Muscle of leg (tissue), 11 donors: ENCODE measurements around the gene MBNL3. TPM values are rescaled to one million over a fixed set of nuclear protein-coding genes. Genes with fewer than 3 reads are reported as not detected.
A peak's percentile ranks its signal among the peaks of the same experiment; 100 is the strongest.

Experiments used
- DNase-seq: peaks from one replicate; pipeline ENCODE4 v3.0.0; 2013
- H3K27ac ChIP-seq: one replicate; pipeline ENCODE4 v1.5.1; 2013; ENCODE audit warnings: mild to moderate bottlenecking, low read length, control low read depth
- H3K27me3 ChIP-seq: one replicate; pipeline ENCODE4 v1.6.1; 2013; ENCODE audit warnings: low read length; ENCODE audit not compliant: control insufficient read depth, insufficient read depth
- H3K36me3 ChIP-seq: one replicate; pipeline ENCODE4 v1.6.1; 2013; ENCODE audit warnings: low read length; ENCODE audit not compliant: control insufficient read depth, insufficient read depth
- H3K4me1 ChIP-seq: one replicate; pipeline ENCODE4 v1.6.1; 2013; ENCODE audit warnings: low read length; ENCODE audit not compliant: control insufficient read depth, insufficient read depth
- H3K4me3 ChIP-seq: one replicate; pipeline ENCODE4 v1.5.1; 2013; ENCODE audit warnings: low read length, control low read depth
- H3K9me3 ChIP-seq: replicated peaks from 2 replicates; pipeline ENCODE4 v1.6.1; 2013; ENCODE audit warnings: low read depth, low read length; ENCODE audit not compliant: control insufficient read depth
- WGBS: methylation state at CpG from one replicate; pipeline ENCODE4 v1.1.5; 2013; ENCODE audit warnings: missing lambda C conversion rate; ENCODE audit not compliant: insufficient coverage; 5-methylcytosine and 5-hydroxymethylcytosine counted together
- polyA plus RNA-seq, 8 donors: library from polyadenylated mRNA; unstranded; fragments of 120-200 nt; gene quantifications; one replicate each; pipeline versions ENCODE4 v1.2.1 to v1.2.3, GENCODE V29; 2013; ENCODE audit warnings: inconsistent platforms in 1 of 8, low replicate concordance in 1 of 8; ENCODE audit not compliant: insufficient read length in 8 of 8, insufficient read depth in 1 of 8
- total RNA-seq: library from RNA; stranded (reverse); fragments of 120-200 nt; gene quantifications from one replicate; pipeline ENCODE4 v1.2.4, GENCODE V29; 2013

MBNL3 gene
- total and polyA plus RNA-seq, 9 donors: 6.8 to 18.4 (median 11.4) TPM

DNA sequence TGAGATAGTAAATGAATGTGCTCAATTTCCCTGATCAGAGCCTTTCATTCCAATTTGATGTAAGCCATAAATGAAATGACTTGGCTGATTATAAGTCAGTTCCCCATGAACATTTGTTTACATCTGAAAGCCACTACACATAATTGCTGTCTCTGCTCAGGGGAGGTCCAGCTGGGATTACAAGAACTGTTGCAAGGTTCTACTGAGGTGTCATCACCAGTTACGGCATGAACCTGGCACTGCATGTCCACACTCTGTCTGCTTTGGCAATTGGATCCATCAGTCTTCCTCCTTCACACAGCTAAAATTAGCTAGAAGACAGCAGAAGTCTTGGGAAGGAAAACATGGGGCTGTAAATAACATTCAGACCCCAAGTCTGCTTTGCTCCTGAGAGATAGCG, 12.8 kb upstream of the MBNL3 start:
- no peak for DNase-seq
- no peaks in the 10 kb centered on the region for H3K9me3 ChIP-seq
- H3K4me1 ChIP-seq: no peaks in the 10 kb centered on the region
- H3K36me3 ChIP-seq: no peaks in the 10 kb centered on the region
- WGBS: no CpG with 5 or more reads among the region's 2 CpGs
- no peak overlapping the region for H3K4me3 ChIP-seq
- H3K27ac ChIP-seq: no peak overlapping the region
- peaks cover 14% of the 10 kb centered on the region for H3K27me3 ChIP-seq

DNA sequence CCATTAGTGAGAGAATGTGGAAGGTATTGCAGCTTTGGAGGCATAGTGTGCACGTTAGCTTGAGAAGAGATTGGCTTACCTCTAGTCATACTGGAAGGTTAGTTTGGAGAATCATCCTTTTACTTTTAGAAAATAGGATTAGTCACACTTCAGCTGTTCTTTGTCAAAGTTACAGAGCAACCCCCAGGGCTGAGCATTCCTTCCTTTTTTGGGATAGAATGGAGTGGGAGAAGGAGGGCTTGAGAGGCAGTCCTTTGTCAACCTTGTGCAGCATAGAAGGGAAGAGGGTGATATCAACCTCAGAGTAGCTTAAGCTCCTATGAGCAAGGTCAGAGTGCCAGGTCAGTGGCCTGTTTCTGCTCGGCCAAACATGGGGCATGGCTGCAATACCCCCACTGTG, 8.6 kb upstream of the MBNL3 start:
- Histone ChIP-seq H3K27me3 (peaks cover 8% of the 10 kb centered on the region), H3K36me3 (no peaks in the 10 kb centered on the region), H3K4me3 (no peak overlapping the region), H3K27ac (no peak overlapping the region), H3K4me1 (no peaks in the 10 kb centered on the region), H3K9me3 (no peaks in the 10 kb centered on the region)
- DNase-seq: no peak
- WGBS: 100% methylated on average over 1 of the region's 2 CpGs

DNA sequence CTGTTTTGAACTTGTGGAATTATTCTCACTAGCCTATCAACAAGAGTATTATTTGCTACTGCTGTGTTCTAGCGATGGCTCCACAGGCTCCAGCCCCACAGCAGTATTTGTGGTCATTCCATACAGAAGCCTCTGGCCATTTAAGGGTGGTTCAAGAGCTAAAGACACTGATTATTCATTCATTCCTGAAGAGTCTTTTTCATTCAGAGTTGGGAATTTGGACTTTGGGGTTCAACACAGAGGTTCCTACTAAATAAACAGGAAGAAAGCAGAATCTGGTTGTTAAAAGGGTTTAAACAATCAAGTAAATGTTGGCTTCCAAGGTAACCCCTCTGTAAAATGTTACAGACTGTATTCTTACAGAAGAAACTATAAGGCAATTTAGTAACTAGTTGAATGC, 4.3 kb upstream of the MBNL3 start:
- H3K27ac ChIP-seq: no peak overlapping the region
- no peaks in the 10 kb centered on the region for H3K4me1 ChIP-seq
- no peak for DNase-seq
- WGBS: no CpG with 5 or more reads among the region's 1 CpG
- H3K4me3 ChIP-seq: no peak overlapping the region
- H3K9me3 ChIP-seq: no peaks in the 10 kb centered on the region
- no peaks in the 10 kb centered on the region for H3K36me3 ChIP-seq
- peaks cover 10% of the 10 kb centered on the region for H3K27me3 ChIP-seq

DNA sequence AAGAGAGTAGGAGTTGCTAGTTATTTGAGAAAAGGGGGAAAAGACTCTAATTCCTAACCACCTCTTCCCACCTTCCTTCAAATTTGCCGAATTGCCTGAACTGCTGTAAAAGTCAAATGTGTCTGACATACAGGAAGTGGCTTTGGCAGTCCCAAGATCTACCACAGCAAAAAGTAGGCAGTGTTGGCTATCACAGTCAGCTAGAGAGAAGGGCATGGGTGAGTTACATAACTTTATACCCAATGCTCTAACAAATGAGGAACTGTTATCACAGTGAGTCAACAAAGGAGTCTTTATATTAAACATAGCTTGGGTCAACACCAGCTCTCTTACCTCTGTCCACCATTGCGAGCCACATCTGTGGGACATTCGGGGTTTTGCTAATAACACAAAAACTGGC, 2.4 kb upstream of the MBNL3 start:
- Histone ChIP-seq H3K36me3 (no peaks in the 10 kb centered on the region), H3K27ac (no peak overlapping the region), H3K4me1 (no peaks in the 10 kb centered on the region), H3K9me3 (no peaks in the 10 kb centered on the region), H3K27me3 (peaks cover 7% of the 10 kb centered on the region), H3K4me3 (no peak overlapping the region)
- no CpG with 5 or more reads among the region's 3 CpGs for WGBS
- no peak for DNase-seq

DNA sequence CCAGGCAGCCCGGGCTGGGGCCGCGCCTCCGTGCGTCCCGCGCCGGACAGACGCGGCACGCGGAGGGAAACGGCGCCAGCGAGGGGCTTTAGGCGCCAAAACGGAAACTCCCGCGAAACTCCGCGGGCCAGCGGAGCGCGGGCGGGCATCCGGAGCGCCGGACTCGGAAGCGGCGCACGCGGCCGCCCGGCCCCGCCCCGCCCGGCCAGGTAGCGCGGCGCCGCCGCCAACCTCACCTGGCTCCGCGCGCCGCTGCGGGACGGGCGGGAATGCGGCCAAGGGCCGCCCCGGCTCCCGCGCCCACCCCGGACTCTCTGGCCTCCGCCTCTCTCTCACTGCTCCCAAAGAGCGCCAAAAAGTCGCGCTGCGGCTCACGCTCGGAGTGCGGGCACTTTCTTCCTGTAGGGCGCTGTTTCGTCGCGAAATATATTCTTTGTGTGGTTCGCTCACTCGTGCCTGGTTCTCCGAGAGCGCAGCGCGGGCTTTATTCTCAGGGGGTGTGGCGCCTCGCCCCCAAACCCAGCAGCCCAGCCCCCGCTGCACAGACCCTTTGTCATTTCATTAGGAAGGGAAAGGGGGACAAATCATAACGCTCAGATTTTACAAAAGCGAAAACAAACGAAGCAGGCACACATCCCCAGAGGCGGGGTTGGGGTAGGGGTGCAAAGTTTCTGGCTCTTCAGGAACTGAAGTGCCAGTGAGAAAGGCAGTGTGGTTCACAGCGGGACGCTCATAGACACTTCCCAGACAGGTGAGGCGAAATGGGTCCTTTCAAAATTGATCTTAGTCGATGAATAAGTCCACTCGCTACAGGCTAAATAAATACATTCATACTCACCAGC, 961 bp upstream of the MBNL3 start:
- Histone ChIP-seq H3K27me3 (peaks cover 7% of the 10 kb centered on the region), H3K36me3 (no peaks in the 10 kb centered on the region), H3K9me3 (no peaks in the 10 kb centered on the region), H3K4me3 (peak overlapping the region; percentile 48), H3K27ac (peak overlapping the region; percentile 71), H3K4me1 (no peaks in the 10 kb centered on the region)
- 26% methylated on average over 61 of the region's 86 CpGs for WGBS
- DNase-seq: peak; percentile 66

DNA sequence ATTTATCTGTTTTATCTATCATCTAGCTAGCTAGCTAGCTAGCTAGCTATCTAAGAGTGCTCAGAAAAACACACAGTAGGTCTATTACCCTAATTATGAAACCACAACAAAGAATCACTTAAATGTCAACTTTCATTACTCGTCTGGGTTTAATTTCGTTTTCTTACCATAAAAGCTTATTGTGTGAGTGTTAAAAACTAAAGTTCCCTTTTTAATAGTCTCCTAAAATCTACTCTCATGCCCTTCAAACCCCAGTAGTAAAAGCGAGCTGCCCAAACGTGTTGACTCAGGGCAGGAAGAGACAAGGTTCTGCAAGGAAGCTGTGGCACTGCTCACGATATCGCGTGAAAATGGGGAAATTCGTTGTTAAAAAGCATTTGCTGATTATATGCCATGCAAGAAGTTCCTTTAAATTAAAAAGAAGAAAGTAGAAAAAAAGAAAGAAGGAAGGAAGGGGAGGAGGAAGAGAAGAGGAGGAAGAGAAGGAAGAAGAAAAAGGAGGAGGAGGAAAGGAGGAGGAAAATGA, 595 bp downstream of the MBNL3 start:
- Histone ChIP-seq H3K27ac (peak overlapping the region; percentile 84), H3K9me3 (no peaks in the 10 kb centered on the region), H3K36me3 (no peaks in the 10 kb centered on the region), H3K27me3 (peaks cover 7% of the 10 kb centered on the region), H3K4me1 (no peaks in the 10 kb centered on the region), H3K4me3 (peak overlapping the region; percentile 48)
- 16% methylated on average over 4 of the region's 8 CpGs for WGBS
- peak; percentile 59 for DNase-seq

DNA sequence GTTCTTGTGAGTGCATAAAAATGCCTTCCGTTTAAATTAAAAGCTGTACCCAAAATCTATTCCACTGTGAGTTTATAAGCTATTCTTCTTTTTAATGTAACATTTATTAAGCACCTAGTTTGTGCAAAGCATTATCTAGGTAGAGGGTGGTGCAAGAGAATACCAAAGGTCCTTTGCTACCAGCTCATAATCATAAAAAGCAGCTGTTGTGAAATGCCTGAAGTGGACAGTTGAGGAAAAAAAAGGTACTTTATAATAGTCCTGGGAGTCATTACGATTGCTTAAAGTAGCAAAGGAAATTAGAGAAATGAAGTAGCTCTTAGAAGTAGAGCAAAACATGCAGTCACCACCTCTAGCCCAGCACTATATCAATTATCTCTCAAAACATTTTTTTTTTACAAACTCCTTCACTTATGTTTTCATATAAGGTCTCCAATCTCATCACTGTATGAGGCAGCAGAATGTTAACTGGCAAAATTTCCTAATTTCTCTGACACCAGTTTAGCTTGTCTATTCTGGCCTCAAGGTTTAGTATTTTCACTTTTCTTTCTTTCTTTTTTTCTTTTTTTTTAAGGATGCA, 2.1 kb downstream of the MBNL3 start:
- DNase-seq: no peak
- Histone ChIP-seq H3K9me3 (no peaks in the 10 kb centered on the region), H3K27me3 (peaks cover 7% of the 10 kb centered on the region), H3K36me3 (no peaks in the 10 kb centered on the region), H3K4me3 (no peak overlapping the region), H3K27ac (no peak overlapping the region), H3K4me1 (no peaks in the 10 kb centered on the region)
- WGBS: no CpG with 5 or more reads among the region's 2 CpGs

DNA sequence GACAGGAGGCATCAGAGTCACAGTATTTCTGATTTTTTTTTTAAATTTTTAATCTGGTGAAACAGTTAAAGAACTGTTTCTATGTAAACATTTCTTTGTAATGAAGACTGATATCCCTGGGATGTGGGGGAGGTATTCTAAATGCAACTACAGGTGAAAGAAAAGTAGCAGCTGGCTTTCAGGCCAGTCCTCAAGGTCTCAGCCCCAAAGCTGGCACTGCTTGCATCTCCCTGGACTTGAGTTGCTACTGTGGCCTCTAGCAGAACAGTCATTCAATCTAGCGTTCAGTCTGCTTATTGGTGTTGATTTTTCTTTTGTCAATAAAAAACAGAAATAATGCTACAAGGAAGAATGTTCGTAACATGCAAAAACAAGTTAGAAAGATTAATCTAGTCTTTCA, 4.9 kb downstream of the MBNL3 start:
- WGBS: no CpG with 5 or more reads among the region's 2 CpGs
- Histone ChIP-seq H3K27me3 (peaks cover 9% of the 10 kb centered on the region), H3K9me3 (no peaks in the 10 kb centered on the region), H3K27ac (no peak overlapping the region), H3K4me1 (peaks cover 5% of the 10 kb centered on the region), H3K4me3 (no peak overlapping the region), H3K36me3 (no peaks in the 10 kb centered on the region)
- DNase-seq: no peak

DNA sequence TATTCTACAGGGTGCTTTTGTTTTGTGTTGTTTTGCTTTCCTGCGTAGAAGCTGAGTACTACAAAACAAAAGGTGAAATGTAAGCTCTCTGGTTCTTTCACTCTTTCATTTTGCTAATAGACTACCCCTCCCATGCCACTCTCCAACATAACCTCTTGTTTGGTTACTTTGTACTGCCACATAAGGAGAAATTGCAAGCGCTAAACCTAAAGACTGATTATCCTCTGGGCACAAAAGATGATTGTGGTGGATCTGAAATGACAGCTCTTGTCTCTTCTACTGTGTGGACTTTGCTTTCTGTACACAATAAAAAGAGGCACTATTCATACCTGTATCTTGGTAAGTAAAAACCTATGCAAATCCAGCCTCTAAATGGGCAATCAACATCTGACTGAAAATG, 5.3 kb downstream of the MBNL3 start:
- Histone ChIP-seq H3K27ac (no peak overlapping the region), H3K4me1 (peaks cover 5% of the 10 kb centered on the region), H3K9me3 (no peaks in the 10 kb centered on the region), H3K27me3 (peaks cover 5% of the 10 kb centered on the region), H3K36me3 (no peaks in the 10 kb centered on the region), H3K4me3 (no peak overlapping the region)
- DNase-seq: no peak
- WGBS: no CpG with 5 or more reads among the region's 2 CpGs

DNA sequence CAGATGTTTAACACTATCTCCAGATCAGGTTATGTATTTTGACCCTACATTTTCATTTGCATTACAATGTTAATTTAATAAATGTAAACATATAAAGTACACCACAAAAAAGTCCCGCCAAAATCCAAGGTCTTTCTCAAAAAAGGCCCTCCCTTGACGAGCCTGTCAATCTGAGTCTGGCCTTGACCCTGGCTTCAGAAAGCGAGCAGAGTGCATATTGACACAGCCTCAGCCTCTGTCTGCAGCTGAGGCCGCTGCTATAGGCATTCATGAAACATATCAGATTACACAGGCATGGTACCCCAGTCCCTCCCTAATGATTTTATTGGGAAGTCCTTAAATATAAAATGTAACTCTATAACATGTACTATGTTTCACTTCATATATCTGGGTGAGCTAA, 6.2 kb downstream of the MBNL3 start:
- H3K4me3 ChIP-seq: no peak overlapping the region
- no peaks in the 10 kb centered on the region for H3K36me3 ChIP-seq
- no peak overlapping the region for H3K27ac ChIP-seq
- DNase-seq: no peak
- peaks cover 5% of the 10 kb centered on the region for H3K4me1 ChIP-seq
- H3K9me3 ChIP-seq: no peaks in the 10 kb centered on the region
- peaks cover 5% of the 10 kb centered on the region for H3K27me3 ChIP-seq
- WGBS: 30% methylated on average over 3 of the region's 4 CpGs
